Progenitor cell of endocrine pancreas (in vitro differentiated cells): ENCODE data around the gene SCAPER. TPM values are rescaled to one million over a fixed set of nuclear protein-coding genes. Genes with fewer than 3 reads are reported as not detected.
A peak's percentile ranks its signal among the peaks of the same experiment; 100 is the strongest.

Experiments
- DNase-seq: peaks from one replicate; pipeline ENCODE4 v3.0.0; 2021; ENCODE audit warnings: low spot score; ENCODE audit not compliant: unreplicated experiment
- H3K27ac Mint-ChIP-seq: 2 replicates; pipeline ENCODE4 v1.8.0; 2021; ENCODE audit warnings: mild to moderate bottlenecking, moderate library complexity, mixed read lengths
- H3K27me3 Mint-ChIP-seq: 2 replicates; pipeline ENCODE4 v1.8.0; 2021; ENCODE audit warnings: mixed read lengths
- H3K36me3 Mint-ChIP-seq: 2 replicates; pipeline ENCODE4 v1.8.0; 2022; ENCODE audit warnings: mixed read lengths; ENCODE audit not compliant: insufficient read depth
- H3K4me1 Mint-ChIP-seq: 2 replicates; pipeline ENCODE4 v1.8.0; 2021; ENCODE audit warnings: low read depth, mixed read lengths
- H3K4me3 Mint-ChIP-seq: 2 replicates; pipeline ENCODE4 v1.8.0; 2021; ENCODE audit warnings: low read depth, mild to moderate bottlenecking, moderate library complexity, mixed read lengths
- H3K9me3 Mint-ChIP-seq: 2 replicates; pipeline ENCODE4 v1.8.0; 2021; ENCODE audit warnings: low read depth, mixed read lengths
- CTCF ChIP-seq: fragments of 200-600 bp; sonication (generic); IDR thresholded peaks from one replicate; pipeline ENCODE4 v1.5.0; 2021; ENCODE audit warnings: antibody characterized with exemption, mild to moderate bottlenecking; ENCODE audit not compliant: unreplicated experiment
- long read RNA-seq: library from polyadenylated mRNA; unstranded; transcript quantifications from one replicate; pipeline ENCODE4 v2.0.0, GENCODE V29; 2020
- total RNA-seq: library from RNA; stranded (reverse); gene quantifications from 2 replicates; pipeline ENCODE4 v1.2.1, GENCODE V29; 2021

SCAPER gene
- 43.1 and 43.3 TPM in 2 replicates for total RNA-seq
- long read RNA-seq, full-length matches to known transcripts: 5 of 186 reads
- long read RNA-seq, partial matches to known transcripts: 141 of 186 reads
- long read RNA-seq, other reads (novel, unspliced or antisense): 40 of 186 reads

GRCh38 chr15:76905013-76905839 lies at the start of gene SCAPER:
Gene SCAPER (minus strand): TSS chr15:76905340. CDS start chr15:76883817, 21,523 bp downstream.
- TF ChIP-seq CTCF: no peak
- Mint-ChIP-seq H3K4me3 (peak within 1 kb of the TSS; percentile 92), H3K27me3 (peaks cover 7% of the 10 kb centered on the region), H3K27ac (peak within 1 kb of the TSS; percentile 98), H3K9me3 (peaks cover 3% of the 10 kb centered on the region), H3K4me1 (peaks cover 11% of the 10 kb centered on the region), H3K36me3 (no peaks in the 10 kb centered on the region)
- DNase-seq: peak; percentile 82

GRCh38 chr15:76954744-76955143 lies 49.6 kb upstream of the SCAPER start:
- H3K4me1 Mint-ChIP-seq: no peaks in the 10 kb centered on the region
- TF ChIP-seq CTCF: no peak
- H3K27ac Mint-ChIP-seq: no peak overlapping the region
- no peak for DNase-seq
- peaks cover 8% of the 10 kb centered on the region for H3K36me3 Mint-ChIP-seq
- no peaks in the 10 kb centered on the region for H3K9me3 Mint-ChIP-seq
- H3K27me3 Mint-ChIP-seq: no peaks in the 10 kb centered on the region
- no peak overlapping the region for H3K4me3 Mint-ChIP-seq

GRCh38 chr15:76953913-76954312 lies 48.8 kb upstream of the SCAPER start:
- H3K27me3 Mint-ChIP-seq: no peaks in the 10 kb centered on the region
- H3K4me1 Mint-ChIP-seq: no peaks in the 10 kb centered on the region
- no peak overlapping the region for H3K4me3 Mint-ChIP-seq
- no peak overlapping the region for H3K27ac Mint-ChIP-seq
- no peak for DNase-seq
- H3K36me3 Mint-ChIP-seq: peaks cover 10% of the 10 kb centered on the region
- TF ChIP-seq CTCF: no peak
- no peaks in the 10 kb centered on the region for H3K9me3 Mint-ChIP-seq

- Mint-ChIP-seq H3K27ac (no peak overlapping the region), H3K36me3 (peaks cover 23% of the 10 kb centered on the region), H3K4me1 (no peaks in the 10 kb centered on the region), H3K4me3 (no peak overlapping the region), H3K9me3 (no peaks in the 10 kb centered on the region), H3K27me3 (no peaks in the 10 kb centered on the region)
- TF ChIP-seq CTCF: no peak
- DNase-seq: no peak
Observed at GRCh38 chr15:76951220-76951619, 46.1 kb upstream of the SCAPER start.

GRCh38 chr15:76947454-76947853 lies 42.3 kb upstream of the SCAPER start:
- no peaks in the 10 kb centered on the region for H3K27me3 Mint-ChIP-seq

More at GRCh38 chr15:76947454-76947853, 42.3 kb upstream of the SCAPER start:
- Mint-ChIP-seq H3K9me3 (no peaks in the 10 kb centered on the region), H3K36me3 (peaks cover 47% of the 10 kb centered on the region), H3K4me1 (no peaks in the 10 kb centered on the region), H3K27ac (peak overlapping the region; percentile 39), H3K4me3 (no peak overlapping the region)
- DNase-seq: no peak
- no peak for TF ChIP-seq CTCF
